CD14-positive monocyte (primary cell): ENCODE measurements around the gene GOLGA5. TPM values are rescaled to one million over a fixed set of nuclear protein-coding genes. Genes with fewer than 3 reads are reported as not detected.

Source experiments
- DNase-seq, 3 donors: peaks; one replicate each; pipeline ENCODE4 v3.0.0-alpha.2; 2011 to 2022
- H2AFZ ChIP-seq: 2 replicates; pipeline ENCODE4 v1.6.0; 2012; ENCODE audit warnings: mild to moderate bottlenecking, low read depth, low read length, inconsistent platforms; ENCODE audit not compliant: insufficient read depth, poor library complexity, severe bottlenecking
- H3K27ac ChIP-seq, 2 donors: 1 replicate in 1 of 2; 2 replicates in 1 of 2; pipeline ENCODE4 v1.5.1; 2012 to 2013; ENCODE audit warnings: low read length in 2 of 2, control low read depth in 1 of 2, inconsistent platforms in 1 of 2, low read depth in 1 of 2, mild to moderate bottlenecking in 1 of 2
- H3K27me3 ChIP-seq, 2 donors: one replicate each; pipeline versions ENCODE4 v1.6.0 to v1.6.1; 2011 to 2013; ENCODE audit warnings: low read length in 2 of 2; ENCODE audit not compliant: control insufficient read depth in 2 of 2, insufficient read depth in 2 of 2
- H3K36me3 ChIP-seq, 2 donors: replicated peaks in 1 of 2; 1 replicate in 1 of 2; 2 replicates in 1 of 2; pipeline versions ENCODE4 v1.5.1 to v1.6.1; 2012 to 2013; ENCODE audit warnings: low read length in 2 of 2, control low read depth in 1 of 2, inconsistent platforms in 1 of 2, mild to moderate bottlenecking in 1 of 2; ENCODE audit not compliant: insufficient read depth in 2 of 2, control insufficient read depth in 1 of 2
- H3K4me1 ChIP-seq, 2 donors: 1 replicate in 1 of 2; 2 replicates in 1 of 2; pipeline versions ENCODE4 v1.5.1 to v1.6.1; 2012 to 2013; ENCODE audit warnings: low read length in 2 of 2, control low read depth in 1 of 2, inconsistent platforms in 1 of 2, mild to moderate bottlenecking in 1 of 2, moderate library complexity in 1 of 2; ENCODE audit not compliant: insufficient read depth in 2 of 2, control insufficient read depth in 1 of 2
- H3K4me2 ChIP-seq: replicated peaks from 2 replicates; pipeline ENCODE3; 2012; ENCODE audit warnings: low read length, moderate library complexity, mild to moderate bottlenecking; ENCODE audit not compliant: poor library complexity, severe bottlenecking; ENCODE audit errors: extremely low read depth
- H3K4me3 ChIP-seq, 3 experiments: fragments of 200-600 bp in 1 of 3; sonication (generic) in 1 of 3; replicated peaks in 1 of 3; 1 replicate in 2 of 3; 2 replicates in 1 of 3; pipeline ENCODE4 v1.5.1; 2011 to 2013; ENCODE audit warnings: low read length in 3 of 3, mild to moderate bottlenecking in 3 of 3, control low read depth in 2 of 3, low read depth in 2 of 3, inconsistent platforms in 1 of 3, moderate library complexity in 1 of 3
- H3K79me2 ChIP-seq: 2 replicates; pipeline ENCODE4 v1.6.0; 2012; ENCODE audit warnings: mild to moderate bottlenecking, control low read depth, inconsistent platforms, low read length, moderate library complexity; ENCODE audit not compliant: insufficient read depth
- H3K9ac ChIP-seq: 2 replicates; pipeline ENCODE4 v1.6.0; 2017; ENCODE audit warnings: low read length, mild to moderate bottlenecking; ENCODE audit not compliant: insufficient read depth, poor library complexity, severe bottlenecking
- H3K9me3 ChIP-seq, 2 donors: replicated peaks in 1 of 2; 1 replicate in 1 of 2; 2 replicates in 1 of 2; pipeline versions ENCODE4 v1.5.1 to v1.6.1; 2012 to 2013; ENCODE audit warnings: low read length in 2 of 2, control low read depth in 1 of 2; ENCODE audit not compliant: control insufficient read depth in 1 of 2, insufficient read depth in 1 of 2
- H4K20me1 ChIP-seq: 2 replicates; pipeline ENCODE4 v1.6.0; 2012; ENCODE audit warnings: mild to moderate bottlenecking, low read length, control low read depth, moderate library complexity; ENCODE audit not compliant: insufficient read depth
- H3K27ac Mint-ChIP-seq, 7 donors: one replicate each; pipeline ENCODE4 v1.8.0; 2020; ENCODE audit warnings: mild to moderate bottlenecking in 7 of 7, mixed read lengths in 7 of 7, moderate library complexity in 6 of 7, inconsistent platforms in 2 of 7
- H3K27me3 Mint-ChIP-seq, 3 donors: one replicate each; pipeline ENCODE4 v1.8.0; 2021 to 2022; ENCODE audit warnings: low read depth in 3 of 3, mild to moderate bottlenecking in 3 of 3, mixed read lengths in 3 of 3, moderate library complexity in 3 of 3, inconsistent platforms in 1 of 3
- H3K36me3 Mint-ChIP-seq, 2 donors: one replicate each; pipeline ENCODE4 v1.8.0; 2020; ENCODE audit warnings: mixed read lengths in 2 of 2, inconsistent platforms in 1 of 2, mild to moderate bottlenecking in 1 of 2
- H3K4me1 Mint-ChIP-seq: one replicate; pipeline ENCODE4 v1.8.0; 2020; ENCODE audit warnings: mild to moderate bottlenecking, mixed read lengths
- H3K4me3 Mint-ChIP-seq, 2 donors: one replicate each; pipeline ENCODE4 v1.8.0; 2020; ENCODE audit warnings: mild to moderate bottlenecking in 2 of 2, mixed read lengths in 2 of 2, moderate library complexity in 1 of 2
- H3K9me3 Mint-ChIP-seq, 7 donors: one replicate each; pipeline ENCODE4 v1.8.0; 2020 to 2022; ENCODE audit warnings: mixed read lengths in 7 of 7, mild to moderate bottlenecking in 6 of 7, moderate library complexity in 6 of 7, inconsistent platforms in 2 of 7
- CTCF ChIP-seq: fragments of 200-600 bp; IDR thresholded peaks from one replicate; pipeline ENCODE4 v1.8.0; 2022; ENCODE audit warnings: antibody characterized with exemption, mild to moderate bottlenecking
- WGBS: methylation state at CpG from one replicate; pipeline ENCODE4 v1.1.5; 2013; ENCODE audit warnings: missing lambda C conversion rate; ENCODE audit not compliant: insufficient coverage; 5-methylcytosine and 5-hydroxymethylcytosine counted together
- intact Hi-C, 2 donors: fragments of 100-400 bp; cut with micrococcal nuclease; formaldehyde crosslinking; loops; one replicate each; pipeline versions ENCODE4 v1.15.0 to v1.15.1; 2023
- polyA plus RNA-seq, 3 donors: library from polyadenylated mRNA; depleted of rRNA in 1 of 3; unstranded in 2 of 3; stranded (reverse) in 1 of 3; fragments of 300-500 nt in 2 of 3; fragments of >200 nt in 1 of 3; fragmentation: Illumina TruSeq in 2 of 3; gene quantifications; 1 replicate in 2 of 3; 2 replicates in 1 of 3; pipeline ENCODE4 v1.2.3, GENCODE V29; 2012 to 2021

Gene GOLGA5
- polyA plus RNA-seq, 3 donors: 12.4 to 19.0 (median 16.3) TPM

- H3K4me2 ChIP-seq: no peak overlapping the region
- H3K27ac ChIP-seq: no peak overlapping the region
- intact Hi-C loops: loop anchor here (2.0 to 5.0 kb wide), 2 partner anchors 69 to 72 kb away; no protein-coding TSS in a partner anchor
- no peaks in the 10 kb centered on the region for H3K36me3 ChIP-seq
- H2AFZ ChIP-seq: no peak overlapping the region
- peak; percentile 37 to 61 (median 52) for DNase-seq
- H3K27me3 ChIP-seq: no peaks in the 10 kb centered on the region
- Mint-ChIP-seq H3K4me1 (peaks cover 40% of the 10 kb centered on the region), H3K27me3 (peaks cover 0 to 4% (median 2%) of the 10 kb centered on the region in 3 donors), H3K36me3 (no peaks in the 10 kb centered on the region), H3K4me3 (no peak overlapping the region), H3K9me3 (peaks cover 0 to 16% (median 7%) of the 10 kb centered on the region in 7 donors), H3K27ac (no peak overlapping the region)
- H3K4me1 ChIP-seq: peaks cover 13 to 45% of the 10 kb centered on the region in 2 donors
- H4K20me1 ChIP-seq: no peaks in the 10 kb centered on the region
- no peaks in the 10 kb centered on the region for H3K79me2 ChIP-seq
- H3K4me3 ChIP-seq: no peak overlapping the region
- H3K9me3 ChIP-seq: peaks cover 5 to 7% of the 10 kb centered on the region in 2 donors
- TF ChIP-seq CTCF: peak; percentile 75
- no peak overlapping the region for H3K9ac ChIP-seq
- WGBS: no CpG with 5 or more reads among the region's 2 CpGs
Observed at GRCh38 chr14:92783813-92784431, 10.2 kb upstream of the GOLGA5 start.

DNA sequence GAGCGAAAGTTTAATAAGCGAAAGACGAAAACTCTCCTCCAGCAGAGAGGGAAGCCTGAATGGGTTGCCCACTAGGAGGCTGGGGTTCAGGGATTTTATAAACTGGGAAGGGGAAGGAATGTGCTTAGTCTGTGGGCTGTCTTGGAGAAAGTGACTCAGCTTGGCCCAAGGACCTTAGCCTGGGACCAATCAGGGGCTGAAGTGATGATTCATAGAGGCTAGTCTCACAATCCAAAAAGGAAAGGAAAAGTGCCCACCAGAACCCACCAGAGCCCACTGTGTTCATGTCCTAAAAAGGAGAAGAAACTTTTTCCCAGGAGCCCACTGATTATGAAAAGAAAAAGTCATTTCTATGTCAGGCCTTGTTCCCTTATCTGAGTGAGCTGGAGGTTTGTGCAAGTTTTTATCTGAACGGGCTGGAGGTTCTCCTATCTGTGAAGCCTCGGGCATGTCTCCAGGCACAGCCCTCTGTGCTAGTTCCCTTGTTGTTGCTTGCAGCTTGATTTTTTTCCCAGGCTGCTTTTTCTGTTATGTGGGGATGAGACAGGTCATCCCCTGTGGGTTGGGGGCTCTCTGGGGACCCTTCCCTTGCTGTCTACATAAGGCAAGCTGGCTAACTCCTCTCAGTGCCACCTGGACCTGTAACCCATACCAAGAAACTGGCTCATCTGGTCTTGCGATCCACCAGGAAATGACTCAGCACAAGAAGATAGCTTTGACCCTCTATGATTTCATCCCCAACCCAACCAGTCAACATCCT lies 8.3 kb upstream of the GOLGA5 start:
- no peaks in the 10 kb centered on the region for H3K79me2 ChIP-seq
- peaks cover 4 to 26% of the 10 kb centered on the region in 2 donors for H3K4me1 ChIP-seq
- H3K4me3 ChIP-seq: peak overlapping the region in 1 of 3 experiments; percentile 50
- H3K9ac ChIP-seq: peak overlapping the region; percentile 9
- H4K20me1 ChIP-seq: no peaks in the 10 kb centered on the region
- H3K9me3 Mint-ChIP-seq: peaks cover 12 to 36% (median 25%) of the 10 kb centered on the region in 7 donors
- peaks cover 14 to 24% of the 10 kb centered on the region in 2 donors for H3K9me3 ChIP-seq
- H2AFZ ChIP-seq: no peak overlapping the region
- WGBS: 43% methylated on average over 5 of the region's 6 CpGs
- TF ChIP-seq CTCF: no peak
- peak overlapping the region in 1 of 2 donors; percentile 40 for H3K4me3 Mint-ChIP-seq
- peaks cover 0 to 11% of the 10 kb centered on the region in 2 donors for H3K36me3 Mint-ChIP-seq
- peaks cover 24% of the 10 kb centered on the region for H3K4me1 Mint-ChIP-seq
- H3K27me3 Mint-ChIP-seq: peaks cover 0 to 3% (median 0%) of the 10 kb centered on the region in 3 donors
- H3K36me3 ChIP-seq: no peaks in the 10 kb centered on the region
- H3K27ac Mint-ChIP-seq: peak overlapping the region; percentile 48 to 89 (median 76)
- peak overlapping the region in 1 of 2 donors; percentile 82 for H3K27ac ChIP-seq
- intact Hi-C loops: loop anchor here in 1 of 2 donors (5.0 kb wide), 1 partner anchor 39 kb away; the partner anchor contains the start of gene LGMN
- no peaks in the 10 kb centered on the region for H3K27me3 ChIP-seq
- peak overlapping the region; percentile 56 for H3K4me2 ChIP-seq
- DNase-seq: peak; percentile 61 to 78 (median 72)
